Type B pancreatic cell (in vitro differentiated cells): ENCODE data around the gene TARP.

Source experiments
- DNase-seq: peaks from one replicate; pipeline ENCODE4 v3.0.0; 2021; ENCODE audit warnings: mixed read lengths; ENCODE audit not compliant: unreplicated experiment; ENCODE audit errors: extremely low spot score
- H3K27ac Mint-ChIP-seq: 2 replicates; pipeline ENCODE4 v1.8.0; 2021; ENCODE audit warnings: mild to moderate bottlenecking, mixed read lengths
- H3K27me3 Mint-ChIP-seq: 2 replicates; pipeline ENCODE4 v1.8.0; 2021; ENCODE audit warnings: mixed read lengths
- H3K36me3 Mint-ChIP-seq: 2 replicates; pipeline ENCODE4 v1.8.0; 2021; ENCODE audit warnings: mixed read lengths
- H3K4me1 Mint-ChIP-seq: one replicate; pipeline ENCODE4 v1.8.0; 2021; ENCODE audit warnings: mixed read lengths; ENCODE audit not compliant: unreplicated experiment
- H3K4me3 Mint-ChIP-seq: 2 replicates; pipeline ENCODE4 v1.8.0; 2021; ENCODE audit warnings: mild to moderate bottlenecking, mixed read lengths
- H3K9me3 Mint-ChIP-seq: 2 replicates; pipeline ENCODE4 v1.8.0; 2021; ENCODE audit warnings: mixed read lengths
- TF ChIP-seq, protein P1 (sequence below): fragments of 200-600 bp; sonication (generic); conservative IDR thresholded peaks from 2 replicates; pipeline ENCODE4 v1.5.0; 2021; ENCODE audit warnings: antibody characterized with exemption, mild to moderate bottlenecking

Gene TARP

DNA sequence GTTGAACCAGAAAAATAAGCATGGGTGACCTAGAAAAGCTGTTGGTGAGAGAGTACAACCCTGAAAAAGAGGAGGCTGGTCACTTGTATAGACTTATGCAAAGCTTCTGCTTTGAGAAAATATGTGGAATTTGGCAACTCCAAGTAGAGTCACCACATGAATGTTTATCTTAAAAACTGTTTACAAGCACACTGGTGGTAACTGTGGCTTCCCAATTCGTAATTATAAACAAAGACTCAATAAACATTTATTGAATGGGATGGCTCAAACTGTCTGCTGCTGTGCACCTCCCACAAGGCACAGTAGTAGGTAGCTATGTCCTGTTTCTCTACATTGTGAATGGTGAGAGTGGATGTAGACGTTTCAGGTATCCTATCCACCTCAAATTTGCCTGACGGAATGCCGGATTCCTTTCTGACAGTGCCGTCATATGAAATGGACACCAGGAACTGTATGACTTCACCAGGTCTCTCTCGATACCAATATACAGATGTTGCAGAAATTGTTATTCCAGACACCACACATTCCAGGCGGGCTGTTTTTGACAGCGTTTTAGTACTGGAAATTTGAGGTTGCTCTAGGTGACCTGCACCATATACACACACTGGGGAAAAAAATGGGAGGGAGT, 43.4 kb upstream of the TARP start:
- Mint-ChIP-seq H3K27ac (no peak overlapping the region), H3K4me1 (peaks cover 6% of the 10 kb centered on the region), H3K4me3 (no peak overlapping the region), H3K36me3 (no peaks in the 10 kb centered on the region), H3K27me3 (peaks cover 3% of the 10 kb centered on the region), H3K9me3 (no peaks in the 10 kb centered on the region)
- TF ChIP-seq, protein P1, sequence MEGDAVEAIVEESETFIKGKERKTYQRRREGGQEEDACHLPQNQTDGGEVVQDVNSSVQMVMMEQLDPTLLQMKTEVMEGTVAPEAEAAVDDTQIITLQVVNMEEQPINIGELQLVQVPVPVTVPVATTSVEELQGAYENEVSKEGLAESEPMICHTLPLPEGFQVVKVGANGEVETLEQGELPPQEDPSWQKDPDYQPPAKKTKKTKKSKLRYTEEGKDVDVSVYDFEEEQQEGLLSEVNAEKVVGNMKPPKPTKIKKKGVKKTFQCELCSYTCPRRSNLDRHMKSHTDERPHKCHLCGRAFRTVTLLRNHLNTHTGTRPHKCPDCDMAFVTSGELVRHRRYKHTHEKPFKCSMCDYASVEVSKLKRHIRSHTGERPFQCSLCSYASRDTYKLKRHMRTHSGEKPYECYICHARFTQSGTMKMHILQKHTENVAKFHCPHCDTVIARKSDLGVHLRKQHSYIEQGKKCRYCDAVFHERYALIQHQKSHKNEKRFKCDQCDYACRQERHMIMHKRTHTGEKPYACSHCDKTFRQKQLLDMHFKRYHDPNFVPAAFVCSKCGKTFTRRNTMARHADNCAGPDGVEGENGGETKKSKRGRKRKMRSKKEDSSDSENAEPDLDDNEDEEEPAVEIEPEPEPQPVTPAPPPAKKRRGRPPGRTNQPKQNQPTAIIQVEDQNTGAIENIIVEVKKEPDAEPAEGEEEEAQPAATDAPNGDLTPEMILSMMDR = no peak
- no peak for DNase-seq

DNA sequence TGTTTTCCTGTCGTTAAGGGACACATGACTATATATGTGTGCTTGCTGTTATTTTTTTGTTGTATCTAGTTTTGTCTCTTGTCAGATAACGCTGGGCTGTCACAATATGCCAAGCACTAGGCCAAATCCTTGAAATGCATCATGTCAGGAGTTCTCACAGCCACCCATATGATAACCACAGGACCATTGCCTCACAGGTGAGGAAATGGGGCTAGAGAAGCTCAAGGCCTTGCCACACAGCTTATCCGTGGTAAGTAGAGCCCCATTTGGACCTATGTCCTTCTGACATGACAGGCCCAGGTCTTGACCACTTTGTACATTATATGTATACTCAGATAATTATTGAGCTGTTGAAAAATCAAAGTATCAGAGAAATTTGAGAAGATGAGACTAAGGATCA, 42.0 kb upstream of the TARP start:
- H3K4me3 Mint-ChIP-seq = no peak overlapping the region
- TF ChIP-seq, protein P1 = no peak
- H3K27me3 Mint-ChIP-seq = peaks cover 3% of the 10 kb centered on the region
- no peaks in the 10 kb centered on the region for H3K36me3 Mint-ChIP-seq
- no peak for DNase-seq
- peaks cover 6% of the 10 kb centered on the region for H3K4me1 Mint-ChIP-seq
- H3K27ac Mint-ChIP-seq = no peak overlapping the region
- H3K9me3 Mint-ChIP-seq = no peaks in the 10 kb centered on the region

DNA sequence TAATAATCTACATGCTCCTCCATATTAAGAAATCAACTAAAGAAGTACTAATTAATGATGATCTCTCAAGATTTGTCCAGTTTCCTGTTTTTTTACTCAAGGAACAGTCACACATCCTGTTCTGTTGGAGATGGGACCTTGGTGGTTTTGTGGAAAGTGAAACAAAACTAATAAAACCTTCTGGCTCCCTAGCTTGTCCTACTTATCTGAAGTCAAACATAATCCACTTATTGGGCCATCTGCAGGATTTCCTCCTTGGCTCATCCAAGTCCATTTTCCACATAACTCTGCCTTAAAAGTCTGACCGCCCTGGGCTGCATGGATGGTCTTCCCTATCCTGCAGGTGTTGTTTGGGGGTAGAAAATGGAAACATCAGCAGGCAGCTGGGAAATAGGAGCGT, 39.4 kb upstream of the TARP start:
- no peaks in the 10 kb centered on the region for H3K9me3 Mint-ChIP-seq
- H3K27me3 Mint-ChIP-seq = no peaks in the 10 kb centered on the region
- DNase-seq = no peak
- H3K36me3 Mint-ChIP-seq = no peaks in the 10 kb centered on the region
- no peaks in the 10 kb centered on the region for H3K4me1 Mint-ChIP-seq
- no peak overlapping the region for H3K27ac Mint-ChIP-seq
- no peak overlapping the region for H3K4me3 Mint-ChIP-seq
- TF ChIP-seq, protein P1 = no peak

DNA sequence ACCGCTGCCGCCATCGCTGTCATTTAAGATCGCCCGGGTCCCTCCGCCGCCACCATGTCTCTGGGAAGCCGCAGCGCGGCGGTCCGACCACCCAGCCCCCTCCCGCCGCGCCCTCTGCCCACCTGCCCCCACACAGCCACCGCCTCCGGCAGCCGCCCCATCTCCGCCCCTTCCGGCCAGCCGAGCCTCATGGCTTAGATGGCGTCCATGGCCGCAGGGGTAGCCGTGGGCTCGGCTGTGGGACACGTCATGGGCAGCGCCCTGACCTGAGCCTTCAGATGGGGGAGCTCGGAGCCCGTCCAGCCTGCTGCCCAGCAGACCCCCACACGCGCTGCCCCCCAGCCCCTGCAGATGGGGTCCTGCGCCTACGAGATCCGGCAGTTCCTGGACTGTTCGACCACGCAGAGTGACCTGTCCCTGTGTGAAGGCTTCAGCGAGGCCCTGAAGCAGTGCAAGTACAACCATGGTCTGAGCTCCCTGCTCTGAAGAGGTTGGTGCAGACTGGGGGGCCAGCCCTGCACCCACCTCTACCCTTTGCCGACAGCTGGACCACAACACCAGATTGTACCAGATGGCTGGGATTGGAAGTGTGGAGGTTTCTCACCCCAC, 38.0 kb upstream of the TARP start:
- H3K9me3 Mint-ChIP-seq = no peaks in the 10 kb centered on the region
- no peaks in the 10 kb centered on the region for H3K36me3 Mint-ChIP-seq
- DNase-seq = no peak

DNA sequence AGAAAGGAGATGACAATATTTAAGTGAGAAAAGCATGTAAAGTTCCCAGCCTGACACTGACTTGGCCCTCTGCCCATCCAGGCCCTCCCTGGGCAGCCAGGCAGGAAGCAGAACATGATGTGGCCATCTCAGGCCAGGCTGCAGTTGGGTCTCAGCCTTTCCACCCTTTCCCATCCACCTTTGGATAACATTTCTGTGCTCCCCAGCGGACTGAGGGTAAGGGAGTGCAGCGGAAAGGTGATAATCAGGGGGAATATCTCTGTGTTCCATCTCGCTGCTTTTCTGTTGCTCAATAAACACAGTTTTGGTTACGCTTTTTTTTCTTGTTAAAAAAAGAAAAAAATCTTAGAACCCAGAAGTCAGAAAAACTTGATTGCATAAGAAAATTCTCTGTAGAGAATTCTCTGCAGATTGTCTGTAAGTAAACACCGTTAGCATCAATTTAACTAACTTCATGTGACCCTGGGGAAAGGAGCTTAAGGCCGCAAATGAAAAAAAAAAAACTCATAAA, 37.2 kb upstream of the TARP start:
- Mint-ChIP-seq H3K9me3 (no peaks in the 10 kb centered on the region), H3K36me3 (no peaks in the 10 kb centered on the region), H3K4me3 (no peak overlapping the region), H3K4me1 (no peaks in the 10 kb centered on the region), H3K27ac (no peak overlapping the region), H3K27me3 (no peaks in the 10 kb centered on the region)
- no peak for DNase-seq
- TF ChIP-seq, protein P1 = no peak

More for the DNA sequence above, 38.0 kb upstream of the TARP start:
- TF ChIP-seq, protein P1 = no peak
- no peaks in the 10 kb centered on the region for H3K4me1 Mint-ChIP-seq
- no peak overlapping the region for H3K4me3 Mint-ChIP-seq
- H3K27me3 Mint-ChIP-seq = no peaks in the 10 kb centered on the region
- no peak overlapping the region for H3K27ac Mint-ChIP-seq
